Spleen (tissue), 7 donors: Measurements from ENCODE around the gene IGSF22.

Experiments used
- CTCF ChIP-seq, 11 experiments: fragments of 200-600 bp in 7 of 11; fragments of 450-650 bp in 4 of 11; sonication (generic) in 4 of 11; IDR thresholded peaks in 8 of 11; conservative IDR thresholded peaks in 3 of 11; 1 replicate in 7 of 11; 2 replicates in 4 of 11; pipeline versions ENCODE4 v1.4.0 to v1.8.0; 2016 to 2021; ENCODE audit warnings: antibody characterized with exemption in 11 of 11, inconsistent platforms in 4 of 11, mild to moderate bottlenecking in 1 of 11
- POLR2A ChIP-seq, 3 donors: fragments of 450-650 bp; IDR thresholded peaks; one replicate each; pipeline ENCODE4 v1.5.1; 2017; ENCODE audit warnings: antibody characterized with exemption in 3 of 3, mild to moderate bottlenecking in 1 of 3
- donor health status: DM: no; HTN: no; CAD: no; lungs with moderate emphysema.
- donor health status: DM: no; HTN: no; CAD: no.
- donor health status: DM: no; HTN: no; CAD: no.

DNA sequence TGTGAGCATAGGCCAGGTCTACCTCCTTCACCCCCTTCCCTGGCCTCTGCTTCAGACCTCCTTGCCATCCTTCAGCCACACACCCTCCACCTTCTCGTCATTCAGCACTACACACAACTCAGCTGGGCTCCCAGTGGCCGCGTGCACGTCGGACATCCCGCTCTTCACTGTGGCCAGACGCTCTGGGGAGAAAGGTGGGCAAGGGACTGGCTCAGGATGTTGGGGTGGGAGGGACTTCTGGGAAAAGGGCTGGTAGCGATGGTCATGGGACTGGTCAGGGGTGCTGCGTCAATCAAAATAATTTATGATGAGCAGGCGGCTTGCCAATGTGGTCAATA, 11.6 kb downstream of the IGSF22 start:
- no peak for TF ChIP-seq CTCF (IDR thresholded peaks at IDR 0.05 in 8 of 11, conservative IDR thresholded peaks at IDR 0.05 in 3 of 11)
- no peak for TF ChIP-seq POLR2A (IDR thresholded peaks at IDR 0.05)
